GM18519 (cell line): ENCODE data around the gene DCUN1D3.
"Not testable (repeated sequence)": the region's sequence is repeated elsewhere in the genome, so short reads cannot be mapped to it uniquely, and the experiment has no call there.

Experiments
- ATAC-seq: cut with Tn5 transposase; IDR thresholded peaks from one replicate; pipeline ENCODE4 v1.9.1; 2021; ENCODE audit warnings: mild to moderate bottlenecking, moderate library complexity; ENCODE audit not compliant: unreplicated experiment, low FRiP score

Gene DCUN1D3

GRCh38 chr16:20844054-20844453 is 56.1 kb downstream of the DCUN1D3 start:
- ATAC-seq, result no peak

DNA sequence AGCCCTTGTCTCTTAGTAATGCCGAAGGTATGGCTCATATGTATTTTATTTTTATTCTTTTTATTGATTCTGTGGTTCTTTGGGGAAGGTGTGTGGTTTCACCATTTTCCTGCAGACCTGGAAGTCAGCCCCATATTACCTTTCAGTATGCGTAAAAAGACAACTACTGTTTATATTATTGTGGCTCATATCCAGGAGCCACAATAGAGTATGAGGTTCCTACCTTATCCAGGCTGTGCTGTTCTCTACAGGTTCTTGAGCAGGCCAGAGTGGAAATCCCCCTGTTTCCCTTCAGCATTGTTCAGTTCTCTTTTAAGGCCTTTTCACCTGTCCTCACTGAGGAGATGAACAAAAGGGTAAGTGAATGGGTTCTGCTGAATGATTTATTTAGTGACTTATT is 60.7 kb downstream of the DCUN1D3 start:
- no peak for ATAC-seq

DNA sequence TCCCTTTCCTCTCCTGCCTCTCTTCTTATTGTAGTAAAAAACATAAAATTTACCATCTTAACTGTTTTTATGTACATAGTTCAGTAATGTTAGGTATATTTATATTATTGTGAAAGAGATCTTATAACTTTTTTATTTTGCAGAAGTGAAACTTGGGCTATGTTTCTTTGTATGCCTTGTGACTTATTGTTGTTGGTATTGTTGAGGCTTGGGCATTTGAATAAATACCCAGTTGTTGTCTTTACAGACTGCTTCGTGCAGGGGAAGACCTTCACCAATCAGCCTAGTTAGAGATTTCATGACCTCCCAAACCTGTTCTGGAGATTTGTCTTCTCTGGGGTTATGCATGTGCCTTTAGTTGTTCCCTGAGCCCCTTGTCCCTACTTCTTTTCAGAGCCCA is 61.9 kb downstream of the DCUN1D3 start:
- no peak for ATAC-seq

GRCh38 chr16:20833086-20833485 is 67.1 kb downstream of the DCUN1D3 start:
- no peak for ATAC-seq

DNA sequence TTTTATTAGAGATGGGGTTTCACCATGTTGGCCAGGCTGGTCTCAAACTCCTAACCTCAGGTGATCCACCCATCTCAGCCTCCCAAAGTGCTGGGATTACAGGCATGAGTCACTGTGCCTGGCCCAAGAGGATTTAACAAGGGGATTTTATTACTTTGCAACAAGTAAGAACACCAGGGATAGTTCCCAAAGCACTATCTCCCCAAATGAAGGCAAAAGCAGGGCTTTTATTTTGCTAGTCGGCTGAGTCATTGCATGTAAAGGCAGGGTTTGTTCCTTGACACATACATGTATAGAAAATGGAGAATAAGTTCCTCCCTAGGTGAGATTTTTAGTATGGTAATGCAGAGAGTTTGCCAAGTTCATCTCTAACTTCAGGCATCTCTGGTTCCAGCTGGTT is 69.8 kb downstream of the DCUN1D3 start:
- no peak for ATAC-seq

DNA sequence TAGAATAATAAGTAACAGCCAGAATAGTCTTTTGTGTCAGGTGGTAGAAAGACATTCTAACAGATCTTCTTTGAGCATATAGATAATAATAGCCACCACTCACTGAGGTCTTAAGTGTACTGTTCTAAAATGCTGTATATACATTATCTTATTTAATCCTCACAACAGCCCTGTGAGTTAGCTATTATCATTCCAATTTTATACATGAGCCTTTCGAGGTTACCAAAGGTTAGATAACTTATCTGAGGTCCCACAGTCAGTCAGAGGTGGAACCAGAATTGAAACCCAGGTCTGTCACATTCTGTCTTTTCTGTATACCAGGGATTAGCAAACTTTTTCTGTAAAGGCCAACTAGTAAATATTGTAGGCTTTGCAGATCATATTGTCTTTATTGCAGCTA is 70.6 kb downstream of the DCUN1D3 start:
- ATAC-seq, result no peak

DNA sequence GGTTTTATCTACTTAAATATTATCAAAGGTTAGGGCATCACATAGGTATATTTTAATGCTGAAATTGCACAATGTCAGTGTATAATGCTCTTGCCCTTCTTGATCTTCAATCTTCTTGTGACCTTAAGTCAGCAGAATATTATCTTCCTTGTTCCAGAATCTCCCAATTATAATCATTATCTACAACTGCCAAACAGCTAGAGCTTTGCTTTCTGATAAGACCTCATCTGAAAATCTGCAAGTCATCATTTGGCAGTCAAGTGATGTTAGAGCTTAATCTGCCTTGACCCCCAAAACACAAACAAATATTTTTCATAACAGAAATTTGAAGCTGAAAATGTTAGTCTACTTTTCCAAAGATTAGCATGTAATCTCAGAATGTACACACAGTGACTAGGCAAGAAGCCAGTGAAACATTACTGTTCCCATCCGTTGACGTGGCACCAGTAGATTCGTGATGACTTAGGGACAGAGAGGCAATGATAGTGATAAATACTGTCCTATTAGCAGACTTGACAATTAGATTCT is 74.1 kb downstream of the DCUN1D3 start:
- ATAC-seq, result no peak

GRCh38 chr16:20822521-20823325 is 77.4 kb downstream of the DCUN1D3 start:
- no peak for ATAC-seq

- no peak for ATAC-seq
Observed at GRCh38 chr16:20821682-20822081, 78.5 kb downstream of the DCUN1D3 start.

- no peak for ATAC-seq
Observed at GRCh38 chr16:20818929-20819585, 81.1 kb downstream of the DCUN1D3 start.

GRCh38 chr16:20814784-20815183 is 85.4 kb downstream of the DCUN1D3 start:
- no peak for ATAC-seq

DNA sequence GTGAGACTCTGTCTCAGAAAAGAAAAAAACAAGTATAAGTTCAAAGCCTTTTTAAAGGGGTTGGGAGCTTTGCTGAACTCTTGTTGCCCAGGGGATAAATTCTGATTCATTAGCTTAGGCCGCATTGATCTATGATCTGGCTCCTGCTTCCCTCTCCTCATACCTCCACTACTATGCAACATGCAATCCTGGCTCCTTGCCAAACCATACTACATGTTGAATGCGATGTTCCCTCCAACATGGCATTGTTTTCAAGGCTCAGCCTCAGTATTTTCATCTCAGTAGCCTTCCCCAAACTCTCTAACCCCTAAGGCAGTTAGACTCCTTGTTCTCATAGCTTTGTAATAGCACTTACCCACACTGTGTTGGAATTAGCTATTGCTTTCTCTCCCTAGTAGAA is 87.6 kb downstream of the DCUN1D3 start:
- no peak for ATAC-seq

GRCh38 chr16:20811889-20812439 is 88.2 kb downstream of the DCUN1D3 start:
- ATAC-seq, result no peak

- ATAC-seq, result no peak
Observed at GRCh38 chr16:20807862-20808261, 92.3 kb downstream of the DCUN1D3 start.

DNA sequence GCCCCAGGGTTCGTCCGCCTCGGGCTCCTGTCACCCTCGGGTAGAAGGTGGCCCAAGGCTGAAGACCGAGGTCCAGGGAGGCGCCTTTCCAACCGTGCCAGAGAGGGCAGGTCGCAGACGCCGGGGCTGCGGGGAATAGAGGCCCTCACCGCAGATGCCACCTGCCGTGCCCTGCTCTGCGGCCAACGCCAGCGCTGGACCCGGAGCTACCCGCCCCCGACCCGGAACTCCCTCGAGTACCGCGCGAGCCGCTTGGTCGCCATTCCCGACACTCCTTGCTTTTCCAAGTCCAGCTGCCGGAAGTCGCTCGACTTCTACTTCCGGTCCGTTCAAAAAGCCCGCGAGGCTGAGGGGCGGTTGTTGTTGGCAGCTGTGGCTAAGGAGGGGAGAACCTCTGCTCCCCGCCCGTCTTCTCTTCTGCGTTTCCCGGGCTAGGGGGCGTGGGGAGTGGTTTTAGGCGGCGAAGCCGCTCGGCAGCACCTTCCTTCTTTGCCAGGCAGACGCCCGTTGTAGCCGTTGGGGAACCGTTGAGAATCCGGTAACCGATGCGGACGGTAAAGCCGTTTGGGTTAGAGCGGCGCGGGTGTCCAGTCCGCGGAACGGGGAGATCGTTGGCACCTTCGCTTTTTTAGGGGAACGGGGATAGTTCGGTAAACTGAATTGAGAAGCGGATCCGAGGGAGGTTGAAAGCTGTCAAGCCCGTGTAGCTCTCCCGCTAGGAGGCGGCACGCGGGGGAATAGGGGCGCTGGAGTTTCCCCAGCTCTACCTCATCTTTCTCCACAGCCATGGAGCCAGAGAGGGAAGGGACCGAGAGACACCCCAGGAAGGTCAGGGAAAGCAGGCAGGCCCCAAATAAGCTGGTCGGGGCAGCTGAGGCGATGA is 93.7 kb downstream of the DCUN1D3 start, which contains the start of the genes ERI2 and REXO5:
ERI2 (minus strand) TSS at position 305 of the 883 bp plus-strand sequence; CDS start at position 263, 42 bp downstream.
REXO5 (plus strand) TSS at position 360 of the 883 bp plus-strand sequence; CDS start at position 787, 427 bp downstream.
- ATAC-seq, result no peak

DNA sequence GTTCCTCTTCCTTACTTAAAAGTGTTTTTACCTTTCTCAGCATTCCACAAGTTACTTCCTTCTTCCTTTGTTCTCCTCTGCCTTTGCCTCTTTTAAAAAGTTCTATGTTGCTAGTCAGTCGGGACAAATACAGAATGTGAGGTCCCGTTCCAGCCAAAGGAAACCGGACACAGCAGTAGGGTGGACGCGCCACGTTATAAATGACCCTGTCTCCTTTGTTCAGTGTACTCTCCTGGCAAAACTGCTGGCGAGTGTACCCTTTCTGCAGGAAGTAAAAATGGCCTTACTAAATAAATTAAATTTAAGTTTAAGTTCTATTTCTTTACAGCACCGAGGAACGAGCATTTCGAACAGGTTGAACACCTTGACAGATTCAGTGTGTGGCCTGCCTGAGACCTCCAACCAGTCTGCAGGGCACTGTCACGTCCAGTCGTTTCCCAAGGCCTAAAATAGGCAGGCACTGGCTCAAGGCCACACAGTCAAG is 94.4 kb downstream of the DCUN1D3 start:
- not testable (repeated sequence) for ATAC-seq
